HEK293 (cell line): Measurements from ENCODE around the gene EXOSC5.

Source experiments
- CTCF ChIA-PET: fragments of 350-600 bp; formaldehyde crosslinking; extraction: SDS; loops from one replicate; lab custom pipeline; 2021; ENCODE audit warnings: antibody characterized with exemption; lab: Yijun Ruan, JAX
- POLR2A ChIA-PET: fragments of 300-600 bp; formaldehyde crosslinking; extraction: SDS; loops from one replicate; lab custom pipeline; 2020; ENCODE audit warnings: antibody characterized with exemption, inconsistent platforms; lab: Yijun Ruan, JAX
- H3K27ac ChIP-seq: fragments of 200-500 bp; sonication (Bioruptor generic); 2 replicates; pipeline ENCODE4 v1.5.1; 2014; ENCODE audit warnings: low read depth, low read length, control low read depth, inconsistent platforms; ENCODE audit errors: extremely low read depth
- H3K36me3 ChIP-seq, 2 experiments: fragments of 200-500 bp in 1 of 2; sonication (Bioruptor generic) in 1 of 2; 1 replicate in 1 of 2; 2 replicates in 1 of 2; pipeline ENCODE4 v1.5.1; 2014 to 2017; ENCODE audit warnings: inconsistent platforms in 2 of 2, low read length in 2 of 2; ENCODE audit not compliant: control insufficient read depth in 2 of 2, insufficient read depth in 1 of 2
- H3K4me1 ChIP-seq: fragments of 200-500 bp; sonication (Bioruptor generic); 2 replicates; pipeline ENCODE4 v1.5.1; 2014; ENCODE audit warnings: mild to moderate bottlenecking, low read length, inconsistent platforms; ENCODE audit not compliant: control insufficient read depth, insufficient read depth
- H3K4me3 ChIP-seq: 2 replicates; pipeline ENCODE4 v1.5.1; 2011; ENCODE audit warnings: low read depth, mild to moderate bottlenecking, control low read depth, low read length, moderate library complexity
- H3K9me3 ChIP-seq: fragments of 200-500 bp; sonication (Bioruptor generic); 2 replicates; pipeline ENCODE4 v1.5.1; 2014; ENCODE audit warnings: low read depth, low read length, inconsistent platforms; ENCODE audit not compliant: control insufficient read depth, insufficient read depth
- CTCF ChIP-seq: fragments of 450-650 bp; formaldehyde crosslinking; IDR thresholded peaks from 2 replicates; pipeline ENCODE4 v1.5.1; 2016; ENCODE audit warnings: missing biosample characterization, missing genetic modification characterization
- KLF1 ChIP-seq: fragments of 450-650 bp; formaldehyde crosslinking; IDR thresholded peaks from 2 replicates; pipeline ENCODE4 v1.5.1; 2016; ENCODE audit warnings: missing biosample characterization, missing genetic modification characterization
- PRDM10 ChIP-seq: fragments of 450-650 bp; formaldehyde crosslinking; IDR thresholded peaks from 2 replicates; pipeline ENCODE4 v1.5.1; 2016; ENCODE audit warnings: missing biosample characterization, missing genetic modification characterization
- PRDM2 ChIP-seq: fragments of 450-650 bp; formaldehyde crosslinking; IDR thresholded peaks from 2 replicates; pipeline ENCODE4 v1.5.1; 2016; ENCODE audit warnings: missing biosample characterization, missing genetic modification characterization, borderline replicate concordance
- ZNF10 ChIP-seq: fragments of 450-650 bp; formaldehyde crosslinking; IDR thresholded peaks from 2 replicates; pipeline ENCODE4 v1.5.1; 2017; ENCODE audit warnings: missing biosample characterization, missing genetic modification characterization
- ZNF223 ChIP-seq: fragments of 450-650 bp; formaldehyde crosslinking; IDR thresholded peaks from 2 replicates; pipeline ENCODE4 v1.5.1; 2016; ENCODE audit warnings: missing biosample characterization, missing genetic modification characterization
- ZNF248 ChIP-seq: fragments of 450-650 bp; formaldehyde crosslinking; IDR thresholded peaks from 2 replicates; pipeline ENCODE4 v1.5.1; 2017; ENCODE audit warnings: missing biosample characterization, missing genetic modification characterization
- ZNF266 ChIP-seq: fragments of 450-650 bp; formaldehyde crosslinking; IDR thresholded peaks from 2 replicates; pipeline ENCODE4 v1.5.1; 2016; ENCODE audit warnings: missing biosample characterization, missing genetic modification characterization, low read depth
- ZNF670 ChIP-seq: fragments of 450-650 bp; formaldehyde crosslinking; IDR thresholded peaks from 2 replicates; pipeline ENCODE4 v1.5.1; 2016; ENCODE audit warnings: missing biosample characterization, missing genetic modification characterization, low read depth
- ZNF704 ChIP-seq: fragments of 450-650 bp; formaldehyde crosslinking; IDR thresholded peaks from 2 replicates; pipeline ENCODE4 v1.5.1; 2016; ENCODE audit warnings: missing biosample characterization, missing genetic modification characterization

EXOSC5 gene

GRCh38 chr19:41437944-41438574, 40.9 kb upstream of the EXOSC5 start:
- CTCF ChIA-PET: interaction anchor here (0.6 to 3.9 kb wide), 8 partner anchors 11 to 156 kb away, joined by 3 to 69 read pairs (median 4); no protein-coding TSS in a partner anchor

GRCh38 chr19:41436674-41436951, 39.5 kb upstream of the EXOSC5 start:
- Histone ChIP-seq H3K9me3 (no peaks in the 10 kb centered on the region), H3K4me3 (no peak overlapping the region)
- POLR2A ChIA-PET: interaction anchor here (1.1 kb wide), 1 partner anchor 58 kb away, joined by 3 read pairs; no protein-coding TSS in a partner anchor
- no peak for TF ChIP-seq ZNF223 (tag by site-specific recombination)
- no peak for TF ChIP-seq ZNF704 (tag by site-specific recombination)
- TF ChIP-seq ZNF10 (tag by site-specific recombination): no peak
- TF ChIP-seq PRDM10 (tag by site-specific recombination): no peak
- TF ChIP-seq KLF1 (tag by site-specific recombination): no peak
- TF ChIP-seq PRDM2 (tag by site-specific recombination): no peak
- TF ChIP-seq ZNF670 (tag by site-specific recombination): no peak
- TF ChIP-seq ZNF248 (tag by site-specific recombination): no peak
- TF ChIP-seq, all 188 proteins: peak for 0
- H3K36me3 ChIP-seq: peaks cover 28 to 31% of the 10 kb centered on the region in 2 experiments; a peak in 2 of 3 replicates
- CTCF ChIA-PET: interaction anchor here (0.6 to 2.3 kb wide), 7 partner anchors 12 to 169 kb away, joined by 3 to 13 read pairs (median 4); no protein-coding TSS in a partner anchor
- H3K4me1 ChIP-seq: peaks cover 4% of the 10 kb centered on the region; the same call in 1 of the 2 replicates
- no peak overlapping the region for H3K27ac ChIP-seq

More at GRCh38 chr19:41437944-41438574, 40.9 kb upstream of the EXOSC5 start:
- Histone ChIP-seq H3K36me3 (peaks cover 16% of the 10 kb centered on the region in 2 experiments; a peak in 2 of 3 replicates), H3K4me3 (no peak overlapping the region), H3K27ac (no peak overlapping the region; the same call in 1 of the 2 replicates), H3K4me1 (peaks cover 4% of the 10 kb centered on the region; the same call in 1 of the 2 replicates), H3K9me3 (no peaks in the 10 kb centered on the region)
- TF ChIP-seq ZNF266 (no peak), CTCF (tag by site-specific recombination) (0 out of 2 replicates have a peak, but pooled peaks have one; percentile 24)
- POLR2A ChIA-PET: interaction anchor here (1.0 to 2.3 kb wide), 3 partner anchors 10 to 74 kb away, joined by 3 to 36 read pairs (median 26); partner anchors contain the start of genes B3GNT8 and B9D2
